Middle frontal gyrus (tissue), 1 donor: ENCODE measurements around the gene MYL5.
"Not testable (repeated sequence)": the region's sequence is repeated elsewhere in the genome, so short reads cannot be mapped to it uniquely, and the experiment has no call there.

Experiments used
- DNase-seq: peaks from one replicate; pipeline ENCODE4 v3.0.0-alpha.2; 2015; ENCODE audit warnings: low spot score; ENCODE audit errors: extremely low spot score

Gene MYL5

DNA sequence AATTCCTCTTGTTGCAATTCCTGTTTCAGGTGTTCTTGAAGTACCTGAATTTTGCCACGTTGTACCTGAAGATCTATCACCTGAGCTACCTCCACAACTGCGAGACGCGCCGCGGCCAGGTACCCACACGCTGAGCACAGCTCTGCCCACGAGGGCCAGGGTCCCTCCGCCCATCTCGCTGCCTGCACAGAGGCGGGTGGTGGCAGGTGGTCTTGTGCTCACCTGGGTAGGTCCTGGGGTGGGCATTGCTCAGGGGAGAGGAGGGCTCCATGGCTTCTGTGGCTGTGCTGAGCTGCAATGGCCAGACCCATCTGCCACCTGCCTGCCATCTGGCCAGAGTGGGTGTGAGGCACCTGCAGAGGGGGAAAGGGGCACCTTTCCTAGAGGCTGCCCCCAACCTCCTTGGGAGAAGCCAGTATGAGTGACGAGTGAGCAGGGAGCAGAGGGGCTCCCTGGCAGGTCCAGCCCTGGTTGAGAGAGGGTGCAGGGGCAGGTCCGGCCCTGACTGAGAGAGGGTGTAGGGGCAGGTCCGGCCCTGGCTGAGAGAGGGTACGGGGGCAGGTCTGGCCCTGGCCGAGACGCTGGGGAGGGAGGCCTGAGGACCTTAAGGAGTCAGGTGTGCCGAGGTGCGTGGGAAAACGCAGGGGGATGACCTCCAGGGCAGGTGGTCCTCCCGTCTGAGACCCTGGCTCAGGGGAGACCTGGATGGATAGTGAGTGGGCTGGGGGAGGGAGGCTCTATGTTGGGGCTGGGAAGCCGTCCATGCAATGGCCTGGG, 38.3 kb upstream of the MYL5 start:
- no peak for DNase-seq

DNA sequence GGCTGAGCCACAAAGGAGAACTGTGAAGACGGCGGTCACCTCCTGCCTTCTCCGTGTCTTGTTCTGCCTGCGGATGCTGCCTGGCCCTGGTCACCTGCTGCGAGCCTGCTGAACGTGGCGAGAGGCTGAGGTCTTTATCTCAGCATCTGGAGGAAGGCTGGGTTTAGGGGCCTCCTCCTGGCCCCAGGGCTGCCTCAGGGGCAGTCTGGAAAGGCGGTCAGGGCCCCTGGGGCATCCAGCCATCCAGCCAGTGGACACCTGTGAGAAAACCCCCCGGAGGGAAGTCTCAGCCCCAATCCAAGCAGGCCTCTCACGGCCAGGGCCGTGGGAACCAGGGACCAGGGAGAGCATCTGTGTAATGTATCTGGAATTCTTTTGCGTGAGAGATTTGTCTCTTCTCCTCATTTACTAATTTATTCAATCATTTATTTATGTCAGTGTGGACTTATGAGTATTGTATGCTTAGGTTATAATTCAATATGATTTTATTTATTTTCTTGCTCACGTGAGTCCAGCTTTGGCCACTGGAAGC, 37.6 kb upstream of the MYL5 start:
- DNase-seq = no peak

DNA sequence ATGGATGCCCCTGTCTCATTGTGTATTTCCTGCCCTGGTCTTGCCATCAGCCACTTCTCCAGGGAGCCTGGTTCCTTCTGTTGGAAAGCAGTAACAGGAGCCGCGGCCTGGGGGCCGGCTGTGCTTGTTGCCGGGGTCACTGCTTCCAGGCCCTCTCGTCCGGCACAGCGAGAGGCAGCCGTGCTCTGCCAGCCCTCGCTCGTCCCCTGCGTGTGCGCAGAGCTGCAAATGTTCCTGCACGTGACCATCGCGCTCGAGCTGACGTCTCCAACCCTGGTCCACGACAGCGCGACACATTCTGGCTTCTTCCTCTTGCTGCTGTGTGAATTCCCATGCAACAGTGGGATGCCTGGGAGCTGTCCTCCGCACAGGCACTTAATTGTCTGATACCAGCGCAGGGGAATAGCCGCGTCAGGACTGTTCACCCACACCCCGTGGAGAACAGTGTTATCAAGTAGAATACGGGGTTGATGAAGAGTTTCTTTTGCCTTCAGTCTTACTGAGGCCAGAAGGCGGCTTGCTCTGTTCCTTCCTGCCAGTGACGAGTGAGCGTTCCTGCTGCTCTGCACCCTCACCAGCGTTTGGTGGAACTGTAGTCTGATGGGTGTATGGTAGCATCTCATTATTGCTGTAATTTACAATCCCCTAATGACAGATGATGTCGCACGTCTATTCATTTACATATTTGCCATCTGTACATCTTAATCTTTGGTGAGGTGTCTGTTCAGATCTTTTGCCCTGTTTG, 36.6 kb upstream of the MYL5 start:
- no peak for DNase-seq

DNA sequence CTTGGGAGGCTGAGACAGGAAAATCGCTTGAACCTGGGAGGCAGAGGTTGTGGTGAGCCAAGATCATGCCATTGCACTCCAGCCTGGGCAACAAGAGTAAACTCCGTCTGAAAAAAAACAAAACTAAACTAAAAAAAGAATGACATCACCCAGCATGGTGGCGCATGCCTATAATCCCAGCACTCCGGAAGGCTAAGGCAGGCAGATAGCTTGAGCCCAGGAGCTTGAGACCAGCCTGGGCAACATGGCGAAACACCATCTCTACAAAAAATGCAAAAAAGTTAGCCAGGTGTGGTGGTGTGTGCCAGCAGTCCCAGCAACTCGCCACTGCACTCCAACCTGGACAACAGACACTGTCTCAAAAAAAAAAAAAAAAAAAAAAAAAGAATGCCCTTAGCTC, 32.0 kb upstream of the MYL5 start:
- DNase-seq = not testable (repeated sequence)

DNA sequence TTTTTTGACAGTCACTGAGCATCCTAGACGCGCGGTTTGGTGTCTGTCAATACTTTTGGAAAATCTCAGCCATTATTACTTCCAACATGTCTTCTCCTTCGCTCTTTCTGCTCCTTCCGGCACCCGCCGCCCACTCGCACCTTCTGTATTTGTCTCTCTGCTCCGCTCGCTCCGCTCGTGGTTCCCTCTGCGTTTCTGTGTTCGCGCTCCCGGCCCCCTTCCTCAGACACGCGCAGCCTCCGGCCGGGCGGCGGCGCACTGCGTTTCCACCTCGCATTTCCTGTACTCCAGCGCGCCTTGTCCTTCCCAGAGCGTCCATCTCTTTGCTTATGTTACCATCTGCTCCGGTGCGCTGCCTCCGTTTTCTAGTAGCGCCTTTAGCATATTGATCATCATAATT, 27.9 kb upstream of the MYL5 start:
- DNase-seq = no peak

DNA sequence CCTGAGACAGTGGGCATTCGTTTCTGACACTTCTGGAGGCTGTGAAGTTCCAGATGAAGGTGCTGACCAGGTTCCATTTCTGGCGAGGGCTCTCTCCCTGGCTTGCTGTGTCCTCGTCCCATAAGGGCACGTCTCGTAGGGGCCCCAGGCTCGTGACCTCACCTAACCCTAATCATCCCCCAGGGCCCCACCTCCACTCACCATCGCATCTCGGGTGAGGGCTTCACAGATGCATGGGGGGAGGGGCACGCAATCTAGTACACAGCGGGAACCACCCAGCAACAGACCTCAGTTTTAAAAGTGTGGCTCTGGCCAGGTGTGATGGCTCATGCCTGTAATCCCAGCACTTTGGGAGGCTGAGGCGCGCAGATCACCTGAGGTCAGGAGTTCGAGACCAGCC, 26.9 kb upstream of the MYL5 start:
- DNase-seq = no peak

DNA sequence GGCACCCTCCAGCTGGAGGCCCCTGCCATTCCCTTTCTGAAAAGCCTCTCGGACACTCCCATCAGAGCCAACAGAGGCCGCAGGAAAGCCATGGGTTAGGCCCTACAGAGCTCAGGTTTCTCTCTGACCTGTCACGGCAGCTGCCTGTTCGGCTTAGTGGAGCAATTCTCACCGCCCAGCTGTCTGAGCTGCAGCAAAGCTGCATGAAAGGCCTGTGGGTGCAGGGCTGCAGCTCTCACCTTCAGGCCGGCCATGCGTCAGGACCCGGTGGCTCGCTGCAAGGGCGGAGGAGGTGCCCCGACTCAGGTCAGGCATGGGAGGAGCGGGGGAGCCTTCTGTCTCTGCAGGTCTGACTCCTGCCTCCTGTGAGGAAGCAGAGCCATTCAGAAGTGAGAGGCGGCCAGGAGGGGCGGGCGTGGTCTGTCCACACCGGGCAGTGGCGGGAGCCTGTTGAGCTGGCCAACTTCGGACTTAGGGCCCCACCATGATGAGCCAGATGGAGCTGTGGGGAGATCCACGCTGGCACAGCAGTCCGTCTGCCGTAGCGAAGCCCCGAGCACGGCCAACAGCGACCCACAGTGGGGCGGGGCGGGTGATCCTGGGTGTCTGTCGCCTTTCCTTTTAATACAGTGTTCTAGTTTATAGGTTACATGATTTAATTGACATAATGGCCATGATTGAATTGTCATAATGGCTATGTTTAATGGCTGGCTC, 25.6 kb upstream of the MYL5 start:
- no peak for DNase-seq

DNA sequence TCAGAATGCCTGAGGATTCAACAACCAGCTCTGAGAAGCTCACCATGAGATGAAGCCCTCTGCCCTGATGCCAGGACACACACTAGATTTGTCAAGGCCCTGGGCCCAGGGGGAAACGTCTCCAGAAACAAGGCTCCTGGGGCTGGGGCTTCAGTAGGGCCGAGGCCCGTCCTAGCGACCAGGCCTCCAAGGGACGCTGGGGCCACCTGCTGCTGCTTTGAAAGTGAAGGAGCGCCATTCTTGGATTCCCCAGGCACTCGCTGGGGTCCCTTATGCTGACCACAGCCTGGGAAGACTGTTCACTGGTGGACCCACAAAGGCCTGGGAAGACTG, 25.1 kb upstream of the MYL5 start:
- DNase-seq = no peak

DNA sequence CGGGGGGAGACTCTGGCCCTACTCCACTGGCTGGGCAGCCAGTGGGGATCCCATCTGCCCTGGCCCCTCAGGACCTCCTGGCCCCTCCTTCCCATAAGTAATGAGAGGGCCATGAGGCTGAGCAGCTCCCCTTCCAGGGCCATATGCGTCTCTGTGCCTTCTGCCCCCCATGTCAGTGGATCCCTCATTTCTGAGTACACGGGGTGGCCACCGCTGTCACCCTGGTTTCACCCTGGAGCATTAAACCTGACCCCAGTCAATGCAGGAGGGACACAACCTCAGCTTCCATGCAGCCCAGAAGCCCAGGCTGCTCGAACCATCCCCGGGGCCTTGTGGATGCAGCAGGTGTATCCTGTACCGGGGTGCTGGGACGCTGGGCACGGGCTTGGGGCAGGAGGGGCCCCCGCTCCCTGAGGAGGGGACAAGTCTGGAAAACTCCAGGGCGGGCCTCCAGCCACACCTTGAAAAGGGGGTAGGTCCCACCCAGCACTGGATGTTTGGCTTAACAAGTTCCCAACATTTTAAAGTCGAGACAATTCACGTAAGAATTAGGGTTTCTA, 24.5 kb upstream of the MYL5 start:
- no peak for DNase-seq

DNA sequence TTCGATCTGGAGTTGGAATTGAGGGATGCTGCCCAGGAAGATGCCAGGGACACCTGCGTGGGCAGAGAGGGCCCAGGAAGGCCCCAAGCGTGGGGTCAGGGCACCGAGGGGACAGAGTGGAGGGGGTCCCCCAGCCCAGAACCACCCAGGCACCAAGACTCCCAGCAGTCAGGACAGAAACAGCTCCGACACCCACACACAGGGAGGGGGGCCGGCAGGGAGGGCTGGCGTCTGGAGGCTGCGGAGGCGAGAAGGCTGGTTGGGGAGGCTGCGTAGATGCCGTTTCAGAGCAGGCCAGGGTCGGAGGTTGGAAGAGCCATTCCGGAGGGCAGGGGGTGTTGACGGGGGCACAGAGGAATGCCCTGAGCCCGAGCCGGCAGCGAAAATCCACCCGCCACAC, 23.9 kb upstream of the MYL5 start:
- no peak for DNase-seq

DNA sequence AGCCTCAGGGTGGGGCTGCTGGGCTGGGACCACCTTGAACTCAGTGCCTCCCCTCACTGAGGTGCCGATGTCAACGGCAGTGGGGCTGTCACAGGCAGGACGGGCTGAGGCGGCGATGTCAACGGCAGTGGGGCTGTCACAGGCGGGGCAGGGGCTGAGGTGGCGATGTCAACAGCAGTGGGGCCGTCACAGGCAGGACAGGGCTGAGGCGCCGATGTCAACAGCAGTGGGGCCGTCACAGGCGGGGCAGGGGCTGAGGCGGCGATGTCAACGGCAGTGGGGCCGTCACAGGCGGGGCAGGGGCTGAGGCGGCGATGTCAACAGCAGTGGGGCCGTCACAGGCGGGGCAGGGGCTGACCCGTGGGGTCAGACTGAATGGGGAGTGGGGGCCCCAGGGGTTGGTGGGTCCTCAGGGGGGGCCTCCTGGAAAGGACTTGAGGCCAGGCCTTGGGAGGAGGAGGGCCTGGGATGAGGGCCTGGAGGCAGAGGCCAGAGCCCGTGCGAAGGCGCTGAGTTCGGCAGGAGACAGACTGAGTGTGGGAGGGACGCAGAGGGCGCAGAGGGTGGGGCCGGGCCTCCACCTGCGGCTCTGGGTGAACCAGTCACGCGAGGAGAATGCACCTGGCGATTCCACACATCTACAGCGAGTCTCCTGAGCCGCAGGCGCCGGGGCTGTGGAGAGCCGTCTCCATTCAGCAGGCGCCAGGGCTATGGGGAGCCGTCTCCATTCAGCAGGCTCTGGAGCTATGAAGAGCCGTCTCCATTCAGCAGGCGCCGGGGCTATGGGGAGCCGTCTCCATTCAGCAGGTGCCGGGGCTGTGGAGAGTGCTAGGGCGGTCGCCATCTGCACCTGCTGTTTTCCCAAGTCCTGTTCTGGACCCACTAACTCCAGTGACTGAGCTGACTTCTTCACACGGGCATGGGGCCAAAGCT, 23.1 kb upstream of the MYL5 start:
- DNase-seq = peak; percentile 27

DNA sequence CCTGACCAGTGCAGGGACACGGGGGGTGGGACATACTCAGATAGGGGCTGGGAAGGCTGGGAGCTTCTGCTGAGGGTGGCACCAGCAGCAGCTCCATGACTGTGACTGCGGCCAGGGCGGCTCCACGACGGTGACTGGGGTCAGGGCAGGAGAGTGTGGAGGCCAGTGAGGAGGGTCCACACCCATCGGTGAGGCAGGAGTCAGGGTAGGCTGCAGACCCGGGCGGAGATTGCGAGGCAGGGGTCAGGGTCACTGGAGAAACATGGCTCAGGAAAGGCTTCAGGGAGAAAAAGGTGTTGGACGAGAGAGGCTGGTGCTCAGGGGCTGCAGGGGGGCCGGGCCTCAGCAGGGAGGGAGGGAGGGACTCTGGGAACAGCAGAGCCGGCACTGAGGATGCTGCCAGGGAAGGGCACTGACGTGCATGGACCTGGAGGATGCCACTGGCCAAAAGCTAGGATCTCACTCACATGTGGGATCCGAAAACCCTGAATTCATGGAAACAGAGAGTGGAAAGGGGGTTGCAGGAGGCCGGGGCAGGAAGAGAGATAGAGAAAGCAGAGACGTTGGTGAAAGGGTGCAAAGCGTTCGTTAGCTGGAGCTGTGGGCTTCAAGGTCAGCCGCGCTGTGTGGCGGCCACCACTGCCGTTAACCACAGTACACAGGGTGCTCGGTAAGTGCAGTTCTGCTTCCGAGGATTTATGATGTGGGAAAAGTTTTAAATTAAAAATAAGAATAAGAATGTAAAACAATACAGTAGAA, 22.3 kb upstream of the MYL5 start:
- no peak for DNase-seq

DNA sequence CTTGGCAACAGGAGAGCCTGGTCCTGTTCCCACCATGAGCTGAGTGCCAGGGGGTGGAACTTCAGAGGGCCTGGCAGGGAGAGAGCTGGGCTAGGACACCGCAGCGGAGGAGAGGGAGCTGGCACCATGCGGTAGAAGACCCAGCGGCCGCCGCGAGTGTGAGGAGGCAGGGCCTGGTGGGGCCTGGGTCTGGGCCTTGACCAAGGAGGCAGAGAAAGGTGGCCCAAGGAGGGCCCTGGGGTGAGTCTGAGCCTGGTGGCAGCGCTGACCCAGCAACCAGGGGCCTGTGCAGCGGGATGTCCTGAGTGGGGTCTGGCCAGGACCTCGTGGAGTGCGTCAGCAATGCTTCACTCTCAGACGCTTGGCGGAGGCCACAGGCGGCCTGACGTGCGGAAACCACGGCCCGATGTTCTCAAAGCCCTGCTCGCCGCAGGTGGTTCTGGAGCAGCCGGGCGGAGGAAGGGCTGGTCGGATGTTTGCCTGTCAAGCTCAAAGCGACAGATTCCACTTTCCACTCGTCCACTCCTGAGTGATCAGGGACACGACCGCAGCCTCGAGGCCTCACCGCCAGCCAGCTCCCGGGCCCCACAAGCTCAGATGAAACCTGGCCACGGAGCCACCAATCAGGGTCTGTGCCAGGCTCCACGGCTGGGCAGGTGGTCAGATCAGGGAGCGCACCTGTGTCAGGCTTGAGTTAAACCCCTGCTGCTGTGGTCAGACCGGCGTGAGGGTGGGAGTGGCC, 21.1 kb upstream of the MYL5 start:
- no peak for DNase-seq

DNA sequence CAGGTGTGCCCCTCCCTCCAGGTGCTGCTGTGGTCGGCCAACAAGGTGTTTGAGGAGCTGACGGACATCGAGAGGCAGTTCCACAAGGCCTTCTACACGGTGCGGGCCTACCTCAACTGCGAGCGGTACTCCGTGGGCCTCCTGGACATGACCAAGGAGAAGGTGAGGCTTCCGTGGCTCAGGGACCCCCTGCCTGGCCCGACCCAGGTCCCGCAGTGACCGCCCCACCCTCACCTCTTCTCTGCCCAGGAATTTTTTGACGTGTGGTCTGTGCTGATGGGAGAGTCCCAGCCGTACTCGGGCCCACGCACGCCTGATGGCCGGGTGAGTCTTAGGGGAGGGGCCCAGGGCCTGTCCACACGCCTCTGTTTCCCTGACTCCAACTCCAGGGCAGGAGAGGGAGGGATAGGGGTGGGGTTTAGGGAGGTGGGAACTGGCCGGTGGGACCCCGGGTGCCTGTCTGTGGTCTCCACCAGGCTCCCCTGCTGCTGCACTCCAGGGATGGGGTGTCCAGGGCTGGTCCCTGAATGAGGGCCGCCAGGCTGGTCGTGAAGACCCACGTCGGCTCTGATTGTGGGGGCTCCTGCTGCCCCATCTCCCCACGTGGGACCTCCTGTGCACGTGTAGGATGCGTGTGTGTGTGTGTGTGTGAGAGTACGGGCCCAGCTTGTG, 20.4 kb upstream of the MYL5 start:
- no peak for DNase-seq

DNA sequence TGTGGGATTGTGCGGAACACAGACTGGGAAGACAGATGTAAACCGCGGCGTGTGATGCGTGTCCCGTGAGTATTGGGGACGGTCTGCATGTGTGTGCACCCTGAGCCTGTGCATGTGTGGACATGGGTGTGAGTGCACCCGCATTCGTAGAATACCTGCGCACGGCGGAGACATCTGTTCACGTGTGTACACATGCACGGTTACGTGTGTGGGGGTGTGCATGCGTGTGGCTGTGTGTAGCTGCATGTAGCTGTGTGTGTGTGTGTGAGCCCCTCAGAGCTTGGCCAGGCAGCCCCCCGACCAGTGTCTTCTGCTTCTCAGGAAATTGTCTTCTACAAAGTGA, 19.9 kb upstream of the MYL5 start:
- no peak for DNase-seq

DNA sequence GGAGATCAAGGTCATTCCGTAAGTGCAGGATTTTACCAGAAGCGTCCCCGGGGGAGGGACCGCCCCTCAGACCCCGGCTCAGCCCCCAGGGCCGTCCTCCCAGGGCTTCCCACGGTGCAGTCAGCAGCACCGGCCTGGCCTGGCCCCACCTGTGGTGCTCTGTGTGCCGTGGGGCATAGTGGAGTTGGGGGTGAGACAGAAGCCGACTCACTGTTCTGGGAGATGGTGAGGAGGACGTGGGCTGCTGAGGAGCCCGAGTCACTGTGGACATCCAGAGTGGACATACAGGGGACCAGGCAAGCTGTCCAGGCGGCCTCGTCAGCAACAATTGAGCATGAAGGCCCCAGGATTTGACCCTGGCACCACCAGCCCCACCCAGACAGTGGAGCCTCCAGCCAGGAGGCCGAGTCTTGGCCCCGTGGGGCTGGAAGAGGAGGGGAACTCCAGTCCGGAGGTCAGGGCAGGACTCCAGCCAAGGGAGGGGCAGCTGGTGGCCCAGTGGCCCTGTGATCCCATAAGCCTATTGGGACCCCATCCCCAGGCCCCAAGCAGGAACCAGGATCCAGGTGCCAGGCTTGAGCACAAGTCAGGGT, 19.4 kb upstream of the MYL5 start:
- no peak for DNase-seq

DNA sequence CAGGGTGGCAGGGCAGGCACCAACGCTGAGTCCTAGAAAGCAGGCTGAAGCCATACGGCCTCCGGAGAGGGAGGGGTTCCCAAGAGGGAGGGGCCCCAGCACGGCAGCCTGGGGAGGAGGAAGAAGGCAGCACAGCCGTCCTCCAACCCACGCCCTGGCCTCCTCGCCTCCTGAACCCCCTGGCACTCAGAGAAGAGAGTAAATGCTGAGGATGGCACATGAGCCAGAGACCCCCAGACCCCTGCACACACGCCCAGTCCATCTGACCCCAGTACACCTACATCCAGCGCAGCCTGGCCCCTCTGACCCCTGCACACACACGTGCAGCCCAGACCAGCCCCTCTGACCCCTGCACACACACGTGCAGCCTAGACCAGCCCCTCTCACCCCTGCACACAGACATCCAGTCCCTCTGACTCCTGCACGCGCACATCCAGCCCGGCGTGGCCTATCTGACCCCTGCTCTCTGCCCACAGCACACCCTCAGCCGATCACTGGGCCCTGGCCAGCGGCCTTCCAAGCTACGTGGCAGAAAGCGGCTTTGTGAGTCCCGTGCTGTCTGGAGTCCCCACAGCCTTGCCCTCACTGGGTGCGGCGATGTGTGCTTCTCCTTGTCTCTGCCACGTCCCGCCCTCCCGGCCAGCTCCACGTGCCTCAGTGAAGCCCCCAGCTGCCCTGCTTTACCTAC, 18.7 kb upstream of the MYL5 start:
- no peak for DNase-seq
